GM19395 (cell line): ENCODE data around the gene NOD2.
A peak's percentile ranks its signal among the peaks of the same experiment; 100 is the strongest.

Source experiments
- ATAC-seq: cut with Tn5 transposase; IDR thresholded peaks from one replicate; pipeline ENCODE4 v1.9.1; 2021; ENCODE audit warnings: mild to moderate bottlenecking, moderate library complexity; ENCODE audit not compliant: unreplicated experiment

The NOD2 gene

GRCh38 chr16:50741225-50741780 is 47.9 kb downstream of the NOD2 start:
- peak; percentile 15 for ATAC-seq

GRCh38 chr16:50741781-50742575 is 48.6 kb downstream of the NOD2 start, which contains the start of gene CYLD:
Gene CYLD (plus strand): TSS chr16:50742086. CDS start chr16:50749699, 7,613 bp downstream.
- ATAC-seq = peak; percentile 92

- no peak for ATAC-seq
These were observed 49.3 kb downstream of the NOD2 start for GRCh38 chr16:50742576-50743200.

- no peak for ATAC-seq
These were observed 50.3 kb downstream of the NOD2 start for GRCh38 chr16:50743581-50744225.

- ATAC-seq = no peak
These were observed 51.5 kb downstream of the NOD2 start for GRCh38 chr16:50744881-50745280.

- ATAC-seq = no peak
These were observed 52.5 kb downstream of the NOD2 start for GRCh38 chr16:50745940-50746339.

- peak; percentile 70 for ATAC-seq
These were observed 54.0 kb downstream of the NOD2 start for GRCh38 chr16:50747207-50747956.

GRCh38 chr16:50751528-50751927 is 58.1 kb downstream of the NOD2 start:
- no peak for ATAC-seq

- ATAC-seq = no peak
These were observed 59.2 kb downstream of the NOD2 start for GRCh38 chr16:50752471-50753235.

- ATAC-seq = no peak
These were observed 63.1 kb downstream of the NOD2 start for GRCh38 chr16:50756473-50756872.

- ATAC-seq = no peak
These were observed 67.9 kb downstream of the NOD2 start for GRCh38 chr16:50761267-50761666.

GRCh38 chr16:50762241-50762640 is 68.8 kb downstream of the NOD2 start:
- ATAC-seq = no peak

- ATAC-seq = no peak
These were observed 69.8 kb downstream of the NOD2 start for GRCh38 chr16:50763211-50763610.

GRCh38 chr16:50765260-50765659 is 71.9 kb downstream of the NOD2 start:
- ATAC-seq = no peak

GRCh38 chr16:50765861-50766260 is 72.5 kb downstream of the NOD2 start:
- no peak for ATAC-seq

- no peak for ATAC-seq
These were observed 73.8 kb downstream of the NOD2 start for GRCh38 chr16:50767197-50767596.

GRCh38 chr16:50771366-50771765 is 78.0 kb downstream of the NOD2 start:
- ATAC-seq = no peak

GRCh38 chr16:50774405-50774804 is 81.0 kb downstream of the NOD2 start:
- no peak for ATAC-seq

- no peak for ATAC-seq
These were observed 81.6 kb downstream of the NOD2 start for GRCh38 chr16:50774960-50775359.

GRCh38 chr16:50776037-50776436 is 82.6 kb downstream of the NOD2 start:
- no peak for ATAC-seq
